ENCODE results near the gene SLC12A6. TPM values are rescaled to one million over a fixed set of nuclear protein-coding genes. Genes with fewer than 3 reads are reported as not detected.
A peak's percentile ranks its signal among the peaks of the same experiment; 100 is the strongest.

Gene SLC12A6
- total RNA-seq, 4 donors from 2014 or later, result 32.6 to 47.8 (median 42.1) TPM

- TF ChIP-seq CTCF (IDR thresholded peaks at IDR 0.05) (no peak), POLR2A (IDR thresholded peaks at IDR 0.05) (no peak)
- WGBS, 2 donors, result 86 to 91% methylated on average over 16 of the region's 16 CpGs
- DNase-seq, result no peak
- Histone ChIP-seq H3K4me3 (replicated peaks in 1 of 3) (peak overlapping the region in 1 of 3 donors; percentile 95), H3K36me3 (peaks cover 0 to 11% of the 10 kb centered on the region in 2 donors), H3K4me1 (peaks cover 25 to 42% of the 10 kb centered on the region in 2 donors), H3K9me3 (no peaks in the 10 kb centered on the region), H3K27ac (peak overlapping the region in 1 of 3 donors; percentile 37), H3K27me3 (no peaks in the 10 kb centered on the region)
- intact Hi-C loops (cut with DNase I), result no loop called here
Measured at GRCh38 chr15:34336231-34336990, 1.2 kb downstream of the SLC12A6 start.

GRCh38 chr15:34335176-34336032 lies 2.2 kb downstream of the SLC12A6 start:
- WGBS, 2 donors, result 70 to 74% methylated on average over 3 of the region's 3 CpGs
- Histone ChIP-seq H3K4me3 (replicated peaks in 1 of 3) (no peak overlapping the region), H3K36me3 (peaks cover 0 to 3% of the 10 kb centered on the region in 2 donors), H3K4me1 (peaks cover 25 to 37% of the 10 kb centered on the region in 2 donors), H3K27ac (peak overlapping the region; percentile 27 to 60 (median 37)), H3K27me3 (no peaks in the 10 kb centered on the region), H3K9me3 (no peaks in the 10 kb centered on the region)
- DNase-seq, result no peak
- intact Hi-C loops (cut with DNase I), result no loop called here
- no peak for TF ChIP-seq POLR2A (IDR thresholded peaks at IDR 0.05)
- no peak for TF ChIP-seq CTCF (IDR thresholded peaks at IDR 0.05)

- no peak for DNase-seq
- Histone ChIP-seq H3K27me3 (no peaks in the 10 kb centered on the region), H3K9me3 (no peaks in the 10 kb centered on the region), H3K27ac (peak overlapping the region in 2 of 3 donors; percentile 37 to 60), H3K4me1 (peaks cover 25 to 37% of the 10 kb centered on the region in 2 donors), H3K4me3 (replicated peaks in 1 of 3) (no peak overlapping the region), H3K36me3 (no peaks in the 10 kb centered on the region)
- WGBS, 2 donors, result 56 to 57% methylated on average over 4 of the region's 4 CpGs
- intact Hi-C loops (cut with DNase I), result no loop called here
- TF ChIP-seq POLR2A (IDR thresholded peaks at IDR 0.05) (no peak), CTCF (IDR thresholded peaks at IDR 0.05) (no peak)
Measured at GRCh38 chr15:34334672-34335071, 2.9 kb downstream of the SLC12A6 start.

GRCh38 chr15:34332553-34333120 lies 4.9 kb downstream of the SLC12A6 start:
- Histone ChIP-seq H3K4me1 (peaks cover 25 to 41% of the 10 kb centered on the region in 2 donors), H3K9me3 (no peaks in the 10 kb centered on the region), H3K36me3 (no peaks in the 10 kb centered on the region), H3K27ac (no peak overlapping the region), H3K4me3 (replicated peaks in 1 of 3) (no peak overlapping the region), H3K27me3 (no peaks in the 10 kb centered on the region)
- intact Hi-C loops (cut with DNase I), result no loop called here
- TF ChIP-seq POLR2A (IDR thresholded peaks at IDR 0.05) (no peak), CTCF (IDR thresholded peaks at IDR 0.05) (no peak)
- 94 to 98% methylated on average over 6 of the region's 6 CpGs for WGBS, 2 donors
- no peak for DNase-seq
